Mesenchymal stem cell (in vitro differentiated cells and primary cell): ENCODE data around the gene MSH2.
"Not testable (repeated sequence)": the region's sequence is repeated elsewhere in the genome, so short reads cannot be mapped to it uniquely, and the experiment has no call there.

Experiments used
- DNase-seq: peaks from one replicate; pipeline ENCODE4 v3.0.0-alpha.2; 2013
- H2AFZ ChIP-seq: one replicate; pipeline ENCODE4 v1.6.1; 2013; ENCODE audit warnings: low read depth, mild to moderate bottlenecking, control low read depth, inconsistent platforms, low read length, moderate library complexity
- H2AK5ac ChIP-seq: 2 replicates; pipeline ENCODE4 v1.6.1; 2013; ENCODE audit warnings: low read length, moderate library complexity, mild to moderate bottlenecking, inconsistent platforms; ENCODE audit not compliant: severe bottlenecking
- H2BK120ac ChIP-seq: one replicate; pipeline ENCODE4 v1.6.1; 2013; ENCODE audit warnings: low read depth, mild to moderate bottlenecking, inconsistent platforms, low read length, moderate library complexity
- H2BK12ac ChIP-seq, 2 experiments: one replicate each; pipeline ENCODE4 v1.6.1; 2013; ENCODE audit warnings: inconsistent platforms in 2 of 2, low read length in 2 of 2, mild to moderate bottlenecking in 2 of 2, moderate library complexity in 2 of 2, control low read depth in 1 of 2
- H2BK15ac ChIP-seq: one replicate; pipeline ENCODE4 v1.6.1; 2013; ENCODE audit warnings: mild to moderate bottlenecking, low read depth, inconsistent platforms; ENCODE audit not compliant: poor library complexity, severe bottlenecking
- H2BK5ac ChIP-seq: 2 replicates; pipeline ENCODE4 v1.6.1; 2013; ENCODE audit warnings: low read depth, mild to moderate bottlenecking, low read length, control low read depth, inconsistent platforms; ENCODE audit not compliant: poor library complexity, severe bottlenecking
- H3K14ac ChIP-seq, 2 experiments: one replicate each; pipeline ENCODE4 v1.6.1; 2013; ENCODE audit warnings: inconsistent platforms in 2 of 2, low read length in 2 of 2, control low read depth in 1 of 2, mild to moderate bottlenecking in 1 of 2, moderate library complexity in 1 of 2
- H3K18ac ChIP-seq, 2 experiments: one replicate each; pipeline ENCODE4 v1.6.1; 2013; ENCODE audit warnings: inconsistent platforms in 2 of 2, low read length in 2 of 2, control low read depth in 1 of 2, low read depth in 1 of 2, mild to moderate bottlenecking in 1 of 2
- H3K23ac ChIP-seq, 2 experiments: one replicate each; pipeline ENCODE4 v1.6.1; 2013; ENCODE audit warnings: inconsistent platforms in 2 of 2, low read length in 2 of 2, mild to moderate bottlenecking in 2 of 2, moderate library complexity in 2 of 2, control low read depth in 1 of 2
- H3K27ac ChIP-seq: 2 replicates; pipeline ENCODE4 v1.5.1; 2013; ENCODE audit warnings: mild to moderate bottlenecking, moderate library complexity, low read length, control low read depth, inconsistent platforms; ENCODE audit not compliant: poor library complexity, severe bottlenecking
- H3K27me3 ChIP-seq, 2 experiments: 2 replicates each; pipeline versions ENCODE4 v1.6.1 to v1.7.0; 2013; ENCODE audit warnings: low read length in 2 of 2, mild to moderate bottlenecking in 2 of 2, moderate library complexity in 2 of 2, control low read depth in 1 of 2, inconsistent platforms in 1 of 2; ENCODE audit not compliant: control insufficient read depth in 1 of 2, insufficient read depth in 1 of 2
- H3K36me3 ChIP-seq, 2 experiments: 2 replicates each; pipeline versions ENCODE4 v1.6.1 to v1.7.0; 2013; ENCODE audit warnings: low read length in 2 of 2, control low read depth in 1 of 2, inconsistent platforms in 1 of 2, low read depth in 1 of 2, mild to moderate bottlenecking in 1 of 2; ENCODE audit not compliant: insufficient read depth in 2 of 2, control insufficient read depth in 1 of 2
- H3K4ac ChIP-seq, 2 experiments: one replicate each; pipeline ENCODE4 v1.6.1; 2013; ENCODE audit warnings: inconsistent platforms in 2 of 2, low read length in 2 of 2, mild to moderate bottlenecking in 2 of 2, moderate library complexity in 2 of 2, control low read depth in 1 of 2, low read depth in 1 of 2
- H3K4me1 ChIP-seq: 2 replicates; pipeline ENCODE4 v1.6.1; 2013; ENCODE audit warnings: low read depth, low read length, control low read depth; ENCODE audit not compliant: control insufficient read depth, insufficient read depth
- H3K4me2 ChIP-seq: 2 replicates; pipeline ENCODE4 v1.6.1; 2013; ENCODE audit warnings: low read length, mild to moderate bottlenecking, inconsistent platforms; ENCODE audit not compliant: poor library complexity, severe bottlenecking
- H3K4me3 ChIP-seq, 2 experiments: 2 replicates each; pipeline versions ENCODE4 v1.5.1 to v1.7.0; 2013; ENCODE audit warnings: low read length in 2 of 2, mild to moderate bottlenecking in 2 of 2, control low read depth in 1 of 2, low read depth in 1 of 2; ENCODE audit not compliant: insufficient read depth in 1 of 2
- H3K79me1 ChIP-seq: replicated peaks from 2 replicates; pipeline ENCODE4 v1.6.1; 2013; ENCODE audit warnings: mild to moderate bottlenecking, control low read depth, low read length, inconsistent platforms; ENCODE audit not compliant: poor library complexity, severe bottlenecking
- H3K9ac ChIP-seq: 2 replicates; pipeline ENCODE4 v1.7.0; 2013; ENCODE audit warnings: mild to moderate bottlenecking, low read length, moderate library complexity
- H3K9me3 ChIP-seq: 2 replicates; pipeline ENCODE4 v1.7.0; 2013; ENCODE audit warnings: mild to moderate bottlenecking, low read length; ENCODE audit not compliant: control insufficient read depth
- H4K8ac ChIP-seq: one replicate; pipeline ENCODE4 v1.6.1; 2013; ENCODE audit warnings: inconsistent platforms, mild to moderate bottlenecking, low read length, moderate library complexity
- H4K91ac ChIP-seq: one replicate; pipeline ENCODE4 v1.6.1; 2013; ENCODE audit warnings: mild to moderate bottlenecking, low read length, inconsistent platforms
- whole genome bisulfite sequencing: methylation state at CpG from one replicate; pipeline ENCODE4 v1.1.7; 2013; ENCODE audit warnings: mixed read lengths; 5-methylcytosine and 5-hydroxymethylcytosine counted together

The MSH2 gene

DNA sequence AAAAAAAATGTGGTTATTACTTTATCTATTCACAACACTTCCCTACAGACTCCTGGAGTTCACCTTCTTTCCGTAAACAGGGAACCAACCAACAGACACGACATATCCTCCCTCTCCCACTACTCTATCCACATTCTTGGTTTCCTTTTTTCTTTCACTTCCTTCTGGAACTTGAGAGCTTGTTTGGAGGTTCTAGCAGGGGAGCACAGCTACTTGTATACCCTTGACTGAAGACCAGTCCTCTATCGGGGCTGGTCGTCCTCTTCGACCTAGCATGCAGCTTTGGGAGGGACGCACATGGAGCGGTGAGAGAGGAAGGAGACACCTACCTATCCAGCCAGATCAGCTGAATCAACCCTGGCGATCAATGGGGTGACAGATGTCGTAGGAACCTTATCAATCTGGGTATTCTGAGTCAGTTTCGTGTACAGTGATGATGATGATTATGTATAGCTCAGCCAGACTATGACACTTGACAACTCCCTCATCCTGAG is 43.5 kb upstream of the MSH2 start:
- no peak for DNase-seq
- no peak overlapping the region for H2AFZ ChIP-seq
- H4K91ac ChIP-seq, result no peak overlapping the region
- no peak overlapping the region for H2BK12ac ChIP-seq
- no peak overlapping the region for H3K23ac ChIP-seq
- H3K79me1 ChIP-seq, result no peaks in the 10 kb centered on the region
- H3K4me3 ChIP-seq, result no peak overlapping the region
- 93% methylated on average over 9 of the region's 10 CpGs for WGBS
- H3K9ac ChIP-seq, result no peak overlapping the region
- no peak overlapping the region for H3K27ac ChIP-seq
- H2BK120ac ChIP-seq, result no peak overlapping the region
- no peak overlapping the region for H2BK5ac ChIP-seq
- H3K27me3 ChIP-seq, result no peaks in the 10 kb centered on the region
- peaks cover 13% of the 10 kb centered on the region for H3K4me1 ChIP-seq
- H2BK15ac ChIP-seq, result no peak overlapping the region
- no peak overlapping the region for H4K8ac ChIP-seq
- no peaks in the 10 kb centered on the region for H3K9me3 ChIP-seq
- H2AK5ac ChIP-seq, result no peak overlapping the region
- H3K14ac ChIP-seq, result no peak overlapping the region
- H3K4me2 ChIP-seq, result no peak overlapping the region
- no peak overlapping the region for H3K18ac ChIP-seq
- no peaks in the 10 kb centered on the region for H3K36me3 ChIP-seq
- H3K4ac ChIP-seq, result no peak overlapping the region

DNA sequence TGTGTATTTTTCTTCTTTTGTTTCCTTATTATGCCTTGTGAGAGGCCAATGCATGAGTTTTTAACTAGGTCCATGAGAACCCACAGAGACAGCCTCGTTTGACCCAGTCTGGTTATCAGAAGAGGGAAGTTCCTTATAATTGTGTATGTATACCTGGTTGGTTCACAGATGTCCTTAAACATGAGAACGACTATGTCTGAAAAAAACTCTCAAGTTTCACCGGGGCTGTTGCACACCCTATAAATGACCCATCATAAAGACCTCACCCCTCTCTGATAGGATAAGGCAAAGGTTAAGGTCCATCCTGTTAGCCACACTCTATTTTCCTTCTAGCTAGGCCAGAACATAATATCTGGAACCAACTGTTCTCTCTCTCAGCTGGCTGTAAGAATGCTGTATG is 42.7 kb upstream of the MSH2 start:
- 82% methylated on average over 3 of the region's 3 CpGs for WGBS
- H3K9ac ChIP-seq, result no peak overlapping the region
- no peak overlapping the region for H4K8ac ChIP-seq
- H3K36me3 ChIP-seq, result no peaks in the 10 kb centered on the region
- H3K4me3 ChIP-seq, result no peak overlapping the region
- no peak overlapping the region for H3K4me2 ChIP-seq
- no peak overlapping the region for H3K23ac ChIP-seq
- no peak overlapping the region for H3K14ac ChIP-seq
- DNase-seq, result no peak
- H2AK5ac ChIP-seq, result no peak overlapping the region
- H4K91ac ChIP-seq, result no peak overlapping the region
- no peak overlapping the region for H2BK5ac ChIP-seq
- no peak overlapping the region for H2BK120ac ChIP-seq
- H3K9me3 ChIP-seq, result no peaks in the 10 kb centered on the region
- H3K79me1 ChIP-seq, result no peaks in the 10 kb centered on the region
- H2BK15ac ChIP-seq, result no peak overlapping the region
- no peak overlapping the region for H3K4ac ChIP-seq
- no peaks in the 10 kb centered on the region for H3K27me3 ChIP-seq
- peaks cover 11% of the 10 kb centered on the region for H3K4me1 ChIP-seq
- H3K27ac ChIP-seq, result no peak overlapping the region
- no peak overlapping the region for H3K18ac ChIP-seq
- no peak overlapping the region for H2AFZ ChIP-seq
- no peak overlapping the region for H2BK12ac ChIP-seq

DNA sequence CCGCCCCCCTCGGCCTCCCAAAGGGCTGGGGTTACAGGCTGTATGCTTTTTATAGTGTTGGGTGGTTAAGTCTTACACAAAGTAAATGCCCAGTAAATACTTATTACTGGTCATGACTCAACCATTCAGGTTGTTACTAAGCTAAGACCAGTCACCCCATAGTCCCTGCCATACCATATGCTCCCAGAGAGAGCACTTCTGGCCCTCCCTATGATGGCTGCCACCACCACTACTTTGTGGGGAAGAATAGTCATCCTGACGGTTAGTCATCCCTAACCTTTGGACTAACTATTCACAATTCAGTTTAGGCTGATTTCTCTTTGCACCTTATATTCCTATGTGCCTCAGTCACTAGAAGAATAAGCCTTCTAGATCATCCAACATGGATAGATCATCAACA is 42.0 kb upstream of the MSH2 start:
- peak; percentile 61 for DNase-seq
- no peak overlapping the region for H3K18ac ChIP-seq
- H3K27ac ChIP-seq, result no peak overlapping the region
- no peak overlapping the region for H2BK120ac ChIP-seq
- no peak overlapping the region for H3K14ac ChIP-seq
- H2AK5ac ChIP-seq, result no peak overlapping the region
- H2BK15ac ChIP-seq, result no peak overlapping the region
- H4K8ac ChIP-seq, result no peak overlapping the region
- no peaks in the 10 kb centered on the region for H3K27me3 ChIP-seq
- peaks cover 6% of the 10 kb centered on the region for H3K4me1 ChIP-seq
- H3K9me3 ChIP-seq, result no peaks in the 10 kb centered on the region
- H3K4me2 ChIP-seq, result no peak overlapping the region
- no peak overlapping the region for H2AFZ ChIP-seq
- no peak overlapping the region for H2BK12ac ChIP-seq
- no peak overlapping the region for H2BK5ac ChIP-seq
- 49% methylated on average over 1 of the region's 3 CpGs for WGBS
- H3K9ac ChIP-seq, result no peak overlapping the region
- H3K4ac ChIP-seq, result no peak overlapping the region
- no peak overlapping the region for H3K4me3 ChIP-seq
- H4K91ac ChIP-seq, result no peak overlapping the region
- H3K36me3 ChIP-seq, result no peaks in the 10 kb centered on the region
- H3K79me1 ChIP-seq, result no peaks in the 10 kb centered on the region
- H3K23ac ChIP-seq, result no peak overlapping the region

DNA sequence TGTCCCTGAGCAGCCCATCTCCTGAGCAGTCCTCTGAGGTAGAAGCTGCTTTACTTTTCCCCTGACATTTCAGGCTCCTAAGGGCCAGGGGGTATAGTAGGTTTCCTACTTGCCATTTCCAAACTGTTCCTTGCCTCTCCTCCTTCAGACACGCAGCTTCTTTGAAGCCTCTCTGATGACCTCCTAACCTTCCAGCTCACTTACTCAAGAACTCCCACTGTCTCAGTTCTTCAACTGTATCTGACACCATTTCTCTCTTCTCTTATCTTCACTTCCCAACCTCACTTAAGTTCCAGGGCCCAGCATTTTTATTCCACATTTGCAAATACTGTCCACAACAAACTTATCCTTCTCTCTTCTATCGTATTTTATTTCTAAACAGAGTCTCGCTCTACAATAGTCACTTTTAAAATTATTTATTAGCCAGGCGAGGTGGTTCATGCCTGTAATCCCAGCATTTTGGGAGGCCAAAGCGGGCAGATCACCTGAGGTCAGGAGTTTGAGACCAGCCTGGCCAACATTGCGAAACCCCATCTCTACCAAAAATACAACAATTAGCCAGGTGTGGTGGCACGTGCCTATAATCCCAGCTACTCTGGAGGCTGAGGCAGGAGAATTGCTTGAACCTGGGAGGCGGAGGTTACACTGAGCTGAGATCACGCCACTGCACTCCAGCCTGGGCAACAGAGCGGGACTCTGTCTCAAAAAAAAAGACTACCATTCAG is 41.3 kb upstream of the MSH2 start:
- H2BK15ac ChIP-seq, H2BK12ac ChIP-seq, H3K9me3 ChIP-seq, H3K27me3 ChIP-seq, H3K4me1 ChIP-seq, H3K9ac ChIP-seq, H2BK5ac ChIP-seq, H3K4me2 ChIP-seq, H3K4ac ChIP-seq, H4K8ac ChIP-seq, H3K36me3 ChIP-seq, H3K4me3 ChIP-seq, H2AK5ac ChIP-seq, H2BK120ac ChIP-seq, DNase-seq, H3K27ac ChIP-seq, H2AFZ ChIP-seq, H3K23ac ChIP-seq, H3K79me1 ChIP-seq, H4K91ac ChIP-seq: not testable (repeated sequence)
- Histone ChIP-seq H3K14ac (peak overlapping the region in 1 of 2 experiments; percentile 28), H3K18ac (peak overlapping the region in 1 of 2 experiments; percentile 21)
- WGBS, result 95% methylated on average over 10 of the region's 10 CpGs
